Measurements from ENCODE around the gene CTSF.
"Not testable (repeated sequence)": the region's sequence is repeated elsewhere in the genome, so short reads cannot be mapped to it uniquely, and the experiment has no call there.

The CTSF gene

DNA sequence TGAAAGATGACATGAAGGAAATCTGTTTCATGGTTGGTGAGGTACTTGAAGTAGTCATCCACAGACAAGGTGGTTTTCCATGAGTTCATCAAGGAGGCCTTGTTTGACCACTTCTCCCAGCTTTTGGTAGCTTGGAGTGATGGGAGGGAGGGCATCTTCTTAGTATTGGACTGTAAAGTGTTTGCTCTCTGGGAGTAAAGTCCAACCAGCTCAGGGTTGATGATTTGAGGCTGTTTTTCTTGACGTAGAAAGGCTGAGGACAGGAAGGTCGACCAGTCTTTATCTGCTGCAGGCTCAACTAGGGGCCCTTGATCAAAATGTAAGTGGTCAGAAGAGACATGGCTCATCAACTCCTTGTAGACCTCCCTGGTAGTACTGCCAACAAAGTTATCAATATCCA lies 22.8 kb upstream of the CTSF start:
- H3K27ac ChIP-seq (replicated peaks), result no peak overlapping the region
- DNase-seq (ENCODE audit: low read depth in 1 of 2, low spot score in 1 of 2), result no peak
- H3K4me3 ChIP-seq (replicated peaks; ENCODE audit: insufficient read depth, low read length), result no peak overlapping the region
- no peak for TF ChIP-seq POLR2AphosphoS5 (IDR thresholded peaks at IDR 0.05; ENCODE audit: low read depth)
- H3K27me3 ChIP-seq (ENCODE audit: insufficient read depth, poor library complexity, severe bottlenecking), result no peaks in the 10 kb centered on the region

DNA sequence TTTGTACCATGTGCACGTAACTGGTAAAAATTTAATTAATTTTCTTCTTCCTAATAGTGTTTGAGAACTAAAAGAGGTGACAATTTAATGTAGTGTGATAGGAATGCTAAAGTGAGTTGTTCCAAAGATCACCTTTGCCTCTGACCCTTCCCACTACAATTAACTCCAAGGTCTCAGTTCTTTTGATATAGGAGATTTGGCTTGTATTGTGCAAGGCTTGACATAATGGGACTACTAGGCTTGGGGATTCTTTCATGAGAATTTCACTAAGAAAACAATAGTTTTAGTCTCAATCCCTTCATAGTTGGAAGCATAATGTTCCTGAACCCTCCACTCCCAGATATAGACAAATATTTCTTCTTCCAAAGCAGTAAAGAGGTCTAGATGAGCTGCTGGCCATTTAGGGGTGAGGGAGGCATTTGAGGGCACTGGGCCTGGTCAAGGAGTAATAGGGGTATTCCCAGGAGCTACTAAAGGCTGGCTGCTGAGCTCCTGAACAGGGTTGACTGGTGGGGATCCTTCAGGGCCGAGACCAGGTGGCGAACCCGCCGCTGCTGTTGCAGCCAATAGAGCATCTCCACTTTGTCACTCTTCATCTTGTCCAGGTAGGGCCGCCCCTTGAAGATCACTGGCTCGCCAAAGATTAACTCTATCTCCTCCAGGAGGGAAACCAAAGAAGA lies 21.7 kb upstream of the CTSF start:
- no peak for TF ChIP-seq GABPA (IDR thresholded peaks at IDR 0.05; ENCODE audit: low read depth)
- TF ChIP-seq, protein P1, sequence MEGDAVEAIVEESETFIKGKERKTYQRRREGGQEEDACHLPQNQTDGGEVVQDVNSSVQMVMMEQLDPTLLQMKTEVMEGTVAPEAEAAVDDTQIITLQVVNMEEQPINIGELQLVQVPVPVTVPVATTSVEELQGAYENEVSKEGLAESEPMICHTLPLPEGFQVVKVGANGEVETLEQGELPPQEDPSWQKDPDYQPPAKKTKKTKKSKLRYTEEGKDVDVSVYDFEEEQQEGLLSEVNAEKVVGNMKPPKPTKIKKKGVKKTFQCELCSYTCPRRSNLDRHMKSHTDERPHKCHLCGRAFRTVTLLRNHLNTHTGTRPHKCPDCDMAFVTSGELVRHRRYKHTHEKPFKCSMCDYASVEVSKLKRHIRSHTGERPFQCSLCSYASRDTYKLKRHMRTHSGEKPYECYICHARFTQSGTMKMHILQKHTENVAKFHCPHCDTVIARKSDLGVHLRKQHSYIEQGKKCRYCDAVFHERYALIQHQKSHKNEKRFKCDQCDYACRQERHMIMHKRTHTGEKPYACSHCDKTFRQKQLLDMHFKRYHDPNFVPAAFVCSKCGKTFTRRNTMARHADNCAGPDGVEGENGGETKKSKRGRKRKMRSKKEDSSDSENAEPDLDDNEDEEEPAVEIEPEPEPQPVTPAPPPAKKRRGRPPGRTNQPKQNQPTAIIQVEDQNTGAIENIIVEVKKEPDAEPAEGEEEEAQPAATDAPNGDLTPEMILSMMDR (IDR thresholded peaks at IDR 0.05; ENCODE audit: insufficient read depth, low read length), result no peak
- no peak for TF ChIP-seq REST (IDR thresholded peaks at IDR 0.05; ENCODE audit: insufficient replicate concordance, low read depth)
- no peak for TF ChIP-seq SPI1 (IDR thresholded peaks at IDR 0.05; ENCODE audit: borderline replicate concordance, low read depth)
- no peak for TF ChIP-seq POLR2AphosphoS5 (IDR thresholded peaks at IDR 0.05; ENCODE audit: low read depth)
- Histone ChIP-seq H3K27me3 (ENCODE audit: insufficient read depth, poor library complexity, severe bottlenecking) (no peaks in the 10 kb centered on the region), H3K27ac (replicated peaks) (no peak overlapping the region), H3K4me3 (replicated peaks; ENCODE audit: insufficient read depth, low read length) (no peak overlapping the region)
- DNase-seq (ENCODE audit: low read depth in 1 of 2, low spot score in 1 of 2), result no peak

DNA sequence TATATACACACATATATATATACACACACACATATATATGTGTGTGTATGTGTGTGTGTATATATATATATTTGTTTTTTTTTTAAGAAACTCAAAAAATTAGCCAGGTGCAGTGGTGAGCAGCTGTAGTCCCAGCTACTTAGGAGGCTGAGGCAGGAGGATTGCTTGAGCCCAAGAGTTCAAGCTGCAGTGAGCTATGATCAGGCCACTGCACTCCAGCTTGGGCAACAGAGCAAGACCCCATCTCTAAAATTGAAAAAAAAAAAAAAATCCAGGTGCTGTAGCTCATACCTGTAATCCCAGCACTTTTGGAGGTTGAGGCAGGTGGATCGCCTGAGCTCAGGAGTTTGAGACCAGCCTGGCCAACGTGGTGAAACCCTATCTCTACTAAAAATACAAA lies 20.9 kb upstream of the CTSF start:
- H3K4me3 ChIP-seq (replicated peaks; ENCODE audit: insufficient read depth, low read length); H3K27ac ChIP-seq (replicated peaks); DNase-seq (ENCODE audit: low read depth in 1 of 2, low spot score in 1 of 2); H3K27me3 ChIP-seq (ENCODE audit: insufficient read depth, poor library complexity, severe bottlenecking): not testable (repeated sequence)

GRCh38 chr11:66586136-66586535 lies 17.7 kb upstream of the CTSF start:
- TF ChIP-seq POLR2AphosphoS5 (IDR thresholded peaks at IDR 0.05; ENCODE audit: low read depth), result no peak
- TF ChIP-seq, protein P1 (IDR thresholded peaks at IDR 0.05; ENCODE audit: insufficient read depth, low read length), result no peak
- TF ChIP-seq GABPA (IDR thresholded peaks at IDR 0.05; ENCODE audit: low read depth), result no peak
- TF ChIP-seq SPI1 (IDR thresholded peaks at IDR 0.05; ENCODE audit: borderline replicate concordance, low read depth), result no peak
- no peak for TF ChIP-seq REST (IDR thresholded peaks at IDR 0.05; ENCODE audit: insufficient replicate concordance, low read depth)
- no peak for DNase-seq (ENCODE audit: low read depth in 1 of 2, low spot score in 1 of 2)
- no peak overlapping the region for H3K27ac ChIP-seq (replicated peaks)
- no peak overlapping the region for H3K4me3 ChIP-seq (replicated peaks; ENCODE audit: insufficient read depth, low read length)
- H3K27me3 ChIP-seq (ENCODE audit: insufficient read depth, poor library complexity, severe bottlenecking), result no peaks in the 10 kb centered on the region

DNA sequence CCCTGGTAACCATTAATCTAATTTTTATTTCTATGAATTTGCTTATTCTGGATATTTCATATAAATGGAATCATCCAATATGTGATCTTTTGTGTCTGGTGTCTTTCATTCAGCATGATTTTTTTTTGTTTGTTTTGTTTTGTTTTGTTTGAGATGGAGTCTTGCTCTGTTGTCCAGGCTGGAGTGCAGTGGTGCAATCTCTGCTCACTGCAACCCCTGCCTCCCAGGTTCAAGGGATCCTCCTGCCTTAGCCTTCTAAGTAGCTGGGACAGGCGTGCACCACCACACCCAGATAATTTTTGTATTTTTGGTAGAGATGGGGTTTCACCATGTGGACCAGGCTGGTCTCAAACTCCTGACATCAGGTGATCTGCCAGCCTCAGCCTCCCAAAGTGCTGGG lies 17.0 kb upstream of the CTSF start:
- H3K27ac ChIP-seq (replicated peaks); H3K27me3 ChIP-seq (ENCODE audit: insufficient read depth, poor library complexity, severe bottlenecking): not testable (repeated sequence)

DNA sequence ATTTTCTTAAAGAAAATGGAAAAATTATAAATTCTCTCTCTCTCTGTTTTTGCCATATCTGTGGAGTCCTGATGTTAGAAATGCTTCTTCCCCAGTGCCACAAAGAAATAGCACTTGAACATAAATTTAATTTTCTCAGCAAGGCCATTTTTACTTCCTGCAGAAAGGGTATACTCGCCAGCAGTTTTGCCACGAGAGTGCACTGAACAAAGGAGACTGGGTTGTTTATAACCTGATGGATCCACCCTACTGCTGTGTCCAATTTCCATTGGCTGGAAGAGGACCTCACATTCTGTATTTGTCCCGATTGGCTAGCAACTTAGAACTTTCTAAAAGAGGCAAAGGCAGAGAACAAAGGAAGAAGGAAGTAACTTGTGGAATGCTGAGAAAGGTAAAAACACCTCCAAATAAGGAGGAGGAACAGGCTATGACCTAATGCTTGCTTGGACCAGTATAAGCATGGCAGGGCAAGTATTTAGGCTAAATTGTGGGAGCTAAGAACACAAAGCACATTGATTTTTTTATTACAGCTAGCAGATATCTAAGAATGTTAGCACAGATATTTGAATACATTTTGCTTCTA lies 14.2 kb upstream of the CTSF start:
- H3K4me3 ChIP-seq (replicated peaks; ENCODE audit: insufficient read depth, low read length); H3K27me3 ChIP-seq (ENCODE audit: insufficient read depth, poor library complexity, severe bottlenecking); H3K27ac ChIP-seq (replicated peaks); DNase-seq (ENCODE audit: low read depth in 1 of 2, low spot score in 1 of 2): not testable (repeated sequence)

More for the DNA sequence above, 17.0 kb upstream of the CTSF start:
- not testable (repeated sequence) for DNase-seq (ENCODE audit: low read depth in 1 of 2, low spot score in 1 of 2); H3K4me3 ChIP-seq (replicated peaks; ENCODE audit: insufficient read depth, low read length)

All from HL-60 (cell line).